Gastrocnemius medialis (tissue), 4 donors: Measurements from ENCODE around the gene DPP10. TPM values are rescaled to one million over a fixed set of nuclear protein-coding genes. Genes with fewer than 3 reads are reported as not detected.

Experiments used
- ATAC-seq, 2 donors: fragments of 150-250 bp; one replicate each; pipeline ENCODE4 v1.9.1; 2016
- DNase-seq, 2 donors: peaks; one replicate each; pipeline ENCODE4 v3.0.0-alpha.2; 2019
- H3K27ac ChIP-seq, 4 donors: fragments of 200-600 bp; sonication (generic); 1 replicate in 1 of 4; 2 replicates in 3 of 4; pipeline ENCODE4 v1.5.1; 2016 to 2018; ENCODE audit warnings: mild to moderate bottlenecking in 2 of 4, moderate library complexity in 1 of 4
- H3K27me3 ChIP-seq, 3 donors: fragments of 200-600 bp; sonication (generic) in 2 of 3; 1 replicate in 1 of 3; 2 replicates in 2 of 3; pipeline versions ENCODE4 v1.5.1 to v1.6.0; 2016 to 2019; ENCODE audit warnings: mild to moderate bottlenecking in 1 of 3, moderate library complexity in 1 of 3
- H3K36me3 ChIP-seq, 2 donors: fragments of 200-600 bp; sonication (generic) in 1 of 2; one replicate each; pipeline ENCODE4 v1.5.1; 2017 to 2018
- H3K4me1 ChIP-seq, 2 donors: fragments of 200-600 bp; sonication (generic) in 1 of 2; one replicate each; pipeline ENCODE4 v1.5.1; 2016 to 2017; ENCODE audit warnings: mild to moderate bottlenecking in 2 of 2
- H3K4me3 ChIP-seq, 4 donors: fragments of 200-600 bp; sonication (generic) in 3 of 4; 1 replicate in 1 of 4; 2 replicates in 3 of 4; pipeline ENCODE4 v1.5.1; 2016 to 2019; ENCODE audit warnings: mild to moderate bottlenecking in 2 of 4
- H3K9me3 ChIP-seq, 3 donors: fragments of 200-600 bp; sonication (generic) in 2 of 3; 1 replicate in 1 of 3; 2 replicates in 2 of 3; pipeline ENCODE4 v1.5.1; 2016 to 2019
- CTCF ChIP-seq, 5 experiments: fragments of 450-650 bp in 3 of 5; fragments of 200-600 bp in 2 of 5; sonication (generic) in 2 of 5; IDR thresholded peaks in 4 of 5; conservative IDR thresholded peaks in 1 of 5; 1 replicate in 4 of 5; 2 replicates in 1 of 5; pipeline ENCODE4 v1.5.1; 2016 to 2019; ENCODE audit warnings: antibody characterized with exemption in 5 of 5, mild to moderate bottlenecking in 3 of 5, moderate library complexity in 3 of 5
- POLR2A ChIP-seq, 2 donors: fragments of 450-650 bp; IDR thresholded peaks; one replicate each; pipeline ENCODE4 v1.6.1; 2017; ENCODE audit warnings: antibody characterized with exemption in 2 of 2, mild to moderate bottlenecking in 2 of 2, moderate library complexity in 2 of 2
- in situ Hi-C, 4 donors: fragments of 200-750 bp; cut with MboI; loops; one replicate each; pipeline versions ENCODE4 v1.15.0 to v1.8.0; 2017; ENCODE audit warnings: low sequenced_read_pairs in 4 of 4
- intact Hi-C: fragments of 100-400 bp; cut with DNase I; formaldehyde crosslinking; loops from one replicate; pipeline ENCODE4 v1.15.1; 2023; ENCODE audit warnings: low total_unique reads
- total RNA-seq, 4 donors: library from RNA; depleted of rRNA; stranded (reverse); fragments of >200 nt; gene quantifications; one replicate each; pipeline versions ENCODE4 v1.1.0 to v1.2.3, GENCODE V29; 2016

DPP10 gene
- total RNA-seq, 4 donors from 2014 or later = not detected

DNA sequence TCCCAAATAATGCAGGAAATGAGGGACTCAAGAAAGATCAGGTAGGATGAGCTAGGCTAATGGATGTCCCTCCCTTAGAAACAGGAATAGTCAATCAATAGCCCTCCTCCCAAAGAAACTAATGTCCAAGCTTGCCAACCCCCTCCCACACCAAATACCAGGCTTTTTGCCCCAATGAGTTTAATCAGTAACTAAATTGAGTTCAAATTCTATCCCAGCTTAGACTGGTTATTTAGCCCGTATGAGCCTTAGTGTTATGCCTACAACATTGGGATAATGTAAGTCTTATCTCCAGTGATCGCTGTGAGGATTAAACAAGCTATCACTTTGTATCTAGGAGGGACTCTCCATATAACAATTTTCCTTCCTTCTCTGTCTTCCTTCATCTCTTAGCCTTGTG is 310.7 kb downstream of the DPP10 start:
- H3K36me3 ChIP-seq = no peaks in the 10 kb centered on the region
- H3K27ac ChIP-seq = no peak overlapping the region
- H3K9me3 ChIP-seq = no peaks in the 10 kb centered on the region
- ATAC-seq = no peak
- in situ Hi-C loops = no loop called here
- H3K27me3 ChIP-seq = no peaks in the 10 kb centered on the region
- intact Hi-C loops = no loop called here
- no peaks in the 10 kb centered on the region for H3K4me1 ChIP-seq
- no peak for DNase-seq
- TF ChIP-seq POLR2A (IDR thresholded peaks at IDR 0.05) (no peak), CTCF (IDR thresholded peaks at IDR 0.05 in 4 of 5, conservative IDR thresholded peaks at IDR 0.05 in 1 of 5) (no peak)
- H3K4me3 ChIP-seq = no peak overlapping the region

- Histone ChIP-seq H3K4me1 (no peaks in the 10 kb centered on the region), H3K36me3 (no peaks in the 10 kb centered on the region), H3K27ac (no peak overlapping the region), H3K4me3 (no peak overlapping the region), H3K27me3 (no peaks in the 10 kb centered on the region), H3K9me3 (no peaks in the 10 kb centered on the region)
- no peak for TF ChIP-seq POLR2A (IDR thresholded peaks at IDR 0.05)
- no peak for TF ChIP-seq CTCF (IDR thresholded peaks at IDR 0.05 in 4 of 5, conservative IDR thresholded peaks at IDR 0.05 in 1 of 5)
- intact Hi-C loops (no loop called here), in situ Hi-C loops (no loop called here)
- ATAC-seq = no peak
- DNase-seq = no peak
Measured at GRCh38 chr2:114754907-114755563, 312.6 kb downstream of the DPP10 start.

GRCh38 chr2:114762376-114762775 is 319.9 kb downstream of the DPP10 start:
- in situ Hi-C loops = no loop called here
- intact Hi-C loops = no loop called here
- Histone ChIP-seq H3K4me3 (no peak overlapping the region), H3K36me3 (no peaks in the 10 kb centered on the region), H3K9me3 (no peaks in the 10 kb centered on the region), H3K27ac (no peak overlapping the region), H3K4me1 (no peaks in the 10 kb centered on the region), H3K27me3 (no peaks in the 10 kb centered on the region)
- no peak for ATAC-seq
- no peak for DNase-seq
- TF ChIP-seq POLR2A (IDR thresholded peaks at IDR 0.05) (no peak), CTCF (IDR thresholded peaks at IDR 0.05 in 4 of 5, conservative IDR thresholded peaks at IDR 0.05 in 1 of 5) (no peak)

DNA sequence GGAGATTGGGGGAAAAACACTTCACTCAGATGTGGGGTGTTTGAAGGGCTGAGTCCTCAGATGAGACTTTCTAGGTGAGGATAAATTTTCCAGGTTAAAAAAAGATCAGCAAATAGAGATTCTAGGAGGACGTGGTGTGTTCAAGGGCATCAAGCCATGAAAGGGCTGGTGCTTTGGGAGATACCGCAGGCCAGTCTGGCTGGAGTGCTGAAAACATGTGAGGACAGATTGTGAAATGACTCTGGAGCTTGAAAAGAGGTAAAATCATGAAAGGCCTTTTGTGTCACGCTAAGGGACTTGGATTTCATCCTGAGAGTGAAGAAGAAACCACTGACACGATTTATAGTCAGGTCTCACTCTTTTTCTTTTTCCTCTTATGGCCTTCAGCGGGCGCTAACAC is 320.5 kb downstream of the DPP10 start:
- TF ChIP-seq POLR2A (IDR thresholded peaks at IDR 0.05) = no peak
- TF ChIP-seq CTCF (IDR thresholded peaks at IDR 0.05 in 4 of 5, conservative IDR thresholded peaks at IDR 0.05 in 1 of 5) = no peak
- Histone ChIP-seq H3K4me1 (no peaks in the 10 kb centered on the region), H3K27ac (no peak overlapping the region), H3K4me3 (no peak overlapping the region), H3K27me3 (no peaks in the 10 kb centered on the region), H3K36me3 (no peaks in the 10 kb centered on the region), H3K9me3 (no peaks in the 10 kb centered on the region)
- no peak for DNase-seq
- in situ Hi-C loops = no loop called here
- intact Hi-C loops = no loop called here
- no peak for ATAC-seq

- Histone ChIP-seq H3K4me1 (no peaks in the 10 kb centered on the region), H3K27ac (no peak overlapping the region), H3K27me3 (no peaks in the 10 kb centered on the region), H3K9me3 (no peaks in the 10 kb centered on the region), H3K4me3 (no peak overlapping the region), H3K36me3 (no peaks in the 10 kb centered on the region)
- DNase-seq = no peak
- TF ChIP-seq POLR2A (IDR thresholded peaks at IDR 0.05) (no peak), CTCF (IDR thresholded peaks at IDR 0.05 in 4 of 5, conservative IDR thresholded peaks at IDR 0.05 in 1 of 5) (no peak)
- intact Hi-C loops (no loop called here), in situ Hi-C loops (no loop called here)
- no peak for ATAC-seq
Measured at GRCh38 chr2:114769110-114769509, 326.7 kb downstream of the DPP10 start.
